Suprapubic skin (tissue), 4 donors: Measurements from ENCODE around the gene C1QTNF6. TPM values are rescaled to one million over a fixed set of nuclear protein-coding genes. Genes with fewer than 3 reads are reported as not detected.
A peak's percentile ranks its signal among the peaks of the same experiment; 100 is the strongest.

Experiments
- DNase-seq, 2 donors: peaks; one replicate each; pipeline ENCODE4 v3.0.0-alpha.2; 2019; ENCODE audit warnings: low spot score in 2 of 2
- H3K27ac ChIP-seq: fragments of 200-600 bp; sonication (generic); one replicate; pipeline ENCODE4 v1.5.1; 2019
- H3K27me3 ChIP-seq: fragments of 200-600 bp; sonication (generic); one replicate; pipeline ENCODE4 v1.5.1; 2019
- H3K36me3 ChIP-seq: fragments of 200-600 bp; sonication (generic); one replicate; pipeline ENCODE4 v1.5.1; 2019
- H3K4me1 ChIP-seq: fragments of 200-600 bp; sonication (generic); one replicate; pipeline ENCODE4 v1.5.1; 2019
- H3K4me3 ChIP-seq: fragments of 200-600 bp; sonication (generic); one replicate; pipeline ENCODE4 v1.5.1; 2019; ENCODE audit warnings: mild to moderate bottlenecking
- H3K9me3 ChIP-seq: fragments of 200-600 bp; sonication (generic); one replicate; pipeline ENCODE4 v1.5.1; 2019
- EP300 ChIP-seq: sonication (generic); formaldehyde crosslinking; IDR thresholded peaks from one replicate; pipeline ENCODE4 v1.6.1; 2017; ENCODE audit warnings: antibody characterized with exemption
- POLR2A ChIP-seq, 2 donors: fragments of 450-650 bp; IDR thresholded peaks; one replicate each; pipeline ENCODE4 v1.6.1; 2017; ENCODE audit warnings: antibody characterized with exemption in 2 of 2, mild to moderate bottlenecking in 2 of 2, moderate library complexity in 2 of 2
- POLR2AphosphoS5 ChIP-seq, 3 donors: sonication (generic); formaldehyde crosslinking; IDR thresholded peaks; one replicate each; pipeline ENCODE4 v1.6.1; 2017; ENCODE audit warnings: antibody characterized with exemption in 3 of 3
- WGBS: methylation state at CpG from one replicate; pipeline ENCODE4 v1.1.5; 2018; 5-methylcytosine and 5-hydroxymethylcytosine counted together
- total RNA-seq, 4 donors: library from RNA; depleted of rRNA; stranded (reverse); fragments of >200 nt; gene quantifications; one replicate each; pipeline ENCODE4 v1.1.0, GENCODE V29; 2016
- TF ChIP-seq, protein P1 (sequence below), 2 donors: fragments of 200-600 bp in 1 of 2; fragments of 450-650 bp in 1 of 2; sonication (generic) in 1 of 2; IDR thresholded peaks; one replicate each; pipeline ENCODE4 v1.5.1; 2016 to 2019; ENCODE audit warnings: antibody characterized with exemption in 2 of 2, mild to moderate bottlenecking in 1 of 2, moderate library complexity in 1 of 2

Gene C1QTNF6
- total RNA-seq, 4 donors from 2014 or later: 1.2 to 8.4 (median 2.7) TPM

DNA sequence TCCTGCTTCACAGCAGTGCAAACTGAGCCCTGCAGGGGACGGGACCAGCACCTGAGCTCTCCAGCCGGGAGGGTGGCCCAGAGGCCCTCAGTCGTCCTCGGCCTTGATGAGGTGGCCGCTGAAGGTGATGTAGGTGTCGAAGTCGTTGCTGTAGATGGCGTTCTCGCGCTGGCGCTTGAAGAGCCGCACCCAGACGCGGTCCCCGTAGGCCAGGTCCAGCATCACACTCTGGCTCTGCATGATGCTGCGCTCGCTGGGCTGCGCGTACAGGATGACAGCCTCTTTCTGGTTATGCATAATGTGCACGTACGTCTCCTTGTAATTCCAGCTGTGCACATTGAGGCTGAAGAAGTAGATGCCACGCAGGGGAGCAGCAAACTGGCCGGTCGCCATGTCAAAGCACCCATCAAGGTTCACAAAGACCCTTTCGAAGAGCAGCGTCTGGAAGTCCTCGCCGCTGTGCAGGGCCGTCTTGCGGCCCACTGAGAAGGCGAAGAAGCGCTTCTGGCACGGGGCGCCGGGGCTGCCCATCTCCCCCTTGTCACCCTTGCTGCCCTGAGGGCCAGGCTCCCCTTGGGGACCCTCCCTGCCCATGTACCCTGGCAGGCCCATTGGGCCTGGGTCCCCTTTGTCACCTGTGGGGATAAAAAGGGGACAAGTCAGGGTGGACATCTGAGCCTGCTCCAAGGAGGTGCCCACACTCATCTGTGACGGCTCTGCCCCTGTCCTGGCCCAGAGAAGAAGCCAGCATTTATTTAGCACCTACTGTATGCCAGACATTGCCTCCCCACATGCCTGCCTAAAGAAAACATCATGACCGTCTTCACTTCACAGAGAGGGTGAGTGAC is 5.7 kb downstream of the C1QTNF6 start:
- no peak overlapping the region for H3K27ac ChIP-seq

DNA sequence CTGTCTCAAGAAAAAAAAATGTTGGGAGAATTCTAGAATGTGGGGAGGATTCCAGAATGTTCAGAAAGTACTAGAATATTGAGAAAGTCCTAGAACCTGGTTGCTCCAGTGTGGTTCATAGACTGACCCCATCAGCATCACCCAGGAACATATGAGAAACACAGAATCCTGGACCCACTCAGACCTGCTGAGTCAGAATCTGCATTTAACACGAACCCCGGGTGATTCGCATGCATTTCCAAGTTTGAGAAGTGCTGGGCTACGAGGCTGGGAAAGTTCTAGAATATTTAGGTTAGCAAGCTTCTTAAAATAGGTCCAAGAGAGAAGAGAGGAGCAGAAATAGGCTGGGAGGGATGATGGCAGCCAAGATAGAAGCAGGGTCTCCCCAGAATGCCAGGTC is 6.4 kb downstream of the C1QTNF6 start:
- Histone ChIP-seq H3K4me1 (peaks cover 42% of the 10 kb centered on the region), H3K36me3 (no peaks in the 10 kb centered on the region), H3K9me3 (no peaks in the 10 kb centered on the region), H3K27me3 (no peaks in the 10 kb centered on the region), H3K27ac (no peak overlapping the region), H3K4me3 (no peak overlapping the region)
- no peak for TF ChIP-seq EP300
- TF ChIP-seq, protein P1, sequence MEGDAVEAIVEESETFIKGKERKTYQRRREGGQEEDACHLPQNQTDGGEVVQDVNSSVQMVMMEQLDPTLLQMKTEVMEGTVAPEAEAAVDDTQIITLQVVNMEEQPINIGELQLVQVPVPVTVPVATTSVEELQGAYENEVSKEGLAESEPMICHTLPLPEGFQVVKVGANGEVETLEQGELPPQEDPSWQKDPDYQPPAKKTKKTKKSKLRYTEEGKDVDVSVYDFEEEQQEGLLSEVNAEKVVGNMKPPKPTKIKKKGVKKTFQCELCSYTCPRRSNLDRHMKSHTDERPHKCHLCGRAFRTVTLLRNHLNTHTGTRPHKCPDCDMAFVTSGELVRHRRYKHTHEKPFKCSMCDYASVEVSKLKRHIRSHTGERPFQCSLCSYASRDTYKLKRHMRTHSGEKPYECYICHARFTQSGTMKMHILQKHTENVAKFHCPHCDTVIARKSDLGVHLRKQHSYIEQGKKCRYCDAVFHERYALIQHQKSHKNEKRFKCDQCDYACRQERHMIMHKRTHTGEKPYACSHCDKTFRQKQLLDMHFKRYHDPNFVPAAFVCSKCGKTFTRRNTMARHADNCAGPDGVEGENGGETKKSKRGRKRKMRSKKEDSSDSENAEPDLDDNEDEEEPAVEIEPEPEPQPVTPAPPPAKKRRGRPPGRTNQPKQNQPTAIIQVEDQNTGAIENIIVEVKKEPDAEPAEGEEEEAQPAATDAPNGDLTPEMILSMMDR (IDR thresholded peaks at IDR 0.05): no peak
- no peak for TF ChIP-seq POLR2A (IDR thresholded peaks at IDR 0.05)
- no peak for TF ChIP-seq POLR2AphosphoS5 (IDR thresholded peaks at IDR 0.05)
- 90% methylated on average over 4 of the region's 4 CpGs for WGBS
- no peak for DNase-seq

More for the DNA sequence above, 5.7 kb downstream of the C1QTNF6 start:
- TF ChIP-seq EP300: no peak
- no peak for TF ChIP-seq POLR2AphosphoS5 (IDR thresholded peaks at IDR 0.05)
- TF ChIP-seq POLR2A (IDR thresholded peaks at IDR 0.05): no peak
- TF ChIP-seq, protein P1 (IDR thresholded peaks at IDR 0.05): no peak
- DNase-seq: peak in 1 of 2 donors; percentile 53
- Histone ChIP-seq H3K4me3 (no peak overlapping the region), H3K36me3 (no peaks in the 10 kb centered on the region), H3K27me3 (no peaks in the 10 kb centered on the region), H3K4me1 (peaks cover 42% of the 10 kb centered on the region), H3K9me3 (no peaks in the 10 kb centered on the region)
- 82% methylated on average over 32 of the region's 37 CpGs for WGBS

DNA sequence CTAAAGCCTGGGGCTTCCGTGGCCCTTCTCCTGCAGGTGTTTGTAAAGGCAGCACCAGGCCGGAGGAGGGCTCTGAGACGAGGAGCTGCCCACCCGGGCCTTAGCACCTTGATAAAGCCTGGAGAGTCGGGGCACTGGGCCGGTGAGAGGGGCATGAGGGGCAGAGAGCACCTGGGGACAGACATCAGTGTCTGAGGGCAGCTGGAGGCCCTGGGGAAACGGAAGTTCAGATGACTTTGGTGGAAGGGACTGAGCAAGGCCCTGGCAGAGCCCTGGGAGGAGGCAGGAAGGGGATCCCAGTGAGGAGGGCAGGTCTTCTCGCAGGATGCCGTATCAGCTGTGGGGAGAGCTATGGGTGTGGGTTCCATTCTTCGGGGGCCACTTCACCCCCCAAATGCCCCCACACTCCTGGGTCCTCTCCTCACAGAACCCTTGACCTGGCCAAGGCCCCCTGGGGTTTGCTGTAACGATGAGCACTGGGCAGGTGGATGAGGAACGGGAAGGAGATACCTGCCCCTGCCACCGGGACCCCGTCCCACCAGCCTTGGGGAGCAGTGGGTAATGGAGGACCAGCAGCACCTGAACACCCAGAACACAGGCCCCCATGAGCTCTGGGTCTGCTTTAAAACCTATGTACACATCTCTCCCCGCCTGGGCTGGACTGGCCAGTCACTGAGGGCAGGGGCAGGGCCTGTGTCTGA is 7.4 kb downstream of the C1QTNF6 start:
- peak in 1 of 2 donors; percentile 48 for DNase-seq
- no peaks in the 10 kb centered on the region for H3K36me3 ChIP-seq
- H3K9me3 ChIP-seq: no peaks in the 10 kb centered on the region
- no peak overlapping the region for H3K27ac ChIP-seq
- H3K4me3 ChIP-seq: no peak overlapping the region
- H3K4me1 ChIP-seq: peaks cover 49% of the 10 kb centered on the region
- no peak for TF ChIP-seq POLR2A (IDR thresholded peaks at IDR 0.05)
- TF ChIP-seq, protein P1 (IDR thresholded peaks at IDR 0.05): no peak
- no peak for TF ChIP-seq POLR2AphosphoS5 (IDR thresholded peaks at IDR 0.05)
- TF ChIP-seq EP300: no peak
- no peaks in the 10 kb centered on the region for H3K27me3 ChIP-seq
- WGBS: 89% methylated on average over 8 of the region's 15 CpGs

DNA sequence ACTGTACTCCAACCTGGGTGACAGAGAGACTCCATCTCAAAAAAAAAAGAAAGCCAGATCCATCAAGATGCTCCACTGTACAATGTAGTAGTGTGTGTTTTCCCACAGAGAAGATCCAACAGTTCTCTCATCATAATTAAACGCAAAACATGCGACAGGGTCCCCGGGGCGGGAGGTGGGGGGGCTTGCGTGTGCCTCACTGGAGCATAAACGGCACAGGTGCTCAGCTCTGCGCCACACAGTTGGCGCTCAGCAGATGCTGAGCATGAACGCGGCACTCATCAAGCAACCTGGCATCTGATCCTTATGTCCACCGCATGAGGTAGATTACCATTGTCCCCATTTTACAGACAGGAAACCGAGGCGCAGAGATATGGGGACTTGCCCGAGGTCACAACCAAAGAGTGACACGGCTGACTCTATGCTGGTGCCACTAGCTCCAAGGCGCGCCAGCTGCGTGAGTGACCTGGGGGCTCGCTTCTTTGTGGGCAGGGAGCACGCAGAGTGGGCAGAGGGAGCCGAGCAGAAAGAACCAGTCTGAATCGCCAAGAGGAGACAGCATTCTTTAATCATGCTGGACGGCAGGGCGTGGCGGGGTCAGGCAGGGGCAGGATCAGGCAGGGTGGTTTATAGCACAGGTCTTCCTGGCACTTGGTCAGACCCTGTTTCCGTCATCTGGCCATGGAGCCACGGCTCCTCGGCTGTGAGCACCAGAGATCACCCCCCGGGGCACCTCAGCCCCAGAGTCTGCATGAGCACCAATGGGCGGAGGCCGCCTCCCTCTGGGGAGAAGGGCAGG is 8.2 kb downstream of the C1QTNF6 start:
- peak in 1 of 2 donors; percentile 61 for DNase-seq
- peaks cover 53% of the 10 kb centered on the region for H3K4me1 ChIP-seq
- 85% methylated on average over 28 of the region's 31 CpGs for WGBS

More for the DNA sequence above, 8.2 kb downstream of the C1QTNF6 start:
- TF ChIP-seq POLR2A (IDR thresholded peaks at IDR 0.05): no peak
- no peak for TF ChIP-seq POLR2AphosphoS5 (IDR thresholded peaks at IDR 0.05)
- TF ChIP-seq EP300: no peak
- TF ChIP-seq, protein P1 (IDR thresholded peaks at IDR 0.05): no peak
- Histone ChIP-seq H3K27me3 (no peaks in the 10 kb centered on the region), H3K27ac (no peak overlapping the region), H3K9me3 (no peaks in the 10 kb centered on the region), H3K36me3 (no peaks in the 10 kb centered on the region), H3K4me3 (no peak overlapping the region)
